Measurements from ENCODE around the gene CXADR. TPM values are rescaled to one million over a fixed set of nuclear protein-coding genes. Genes with fewer than 3 reads are reported as not detected.
A peak's percentile ranks its signal among the peaks of the same experiment; 100 is the strongest.

CXADR gene
- total RNA-seq, 4 donors from 2014 or later, result 39.9 to 75.4 (median 62.9) TPM

- Histone ChIP-seq H3K9me3 (no peaks in the 10 kb centered on the region), H3K4me3 (replicated peaks in 1 of 3) (no peak overlapping the region), H3K27me3 (no peaks in the 10 kb centered on the region), H3K27ac (no peak overlapping the region), H3K4me1 (no peaks in the 10 kb centered on the region), H3K36me3 (no peaks in the 10 kb centered on the region)
- no peak for DNase-seq
- intact Hi-C loops (cut with DNase I), result no loop called here
- WGBS, 2 donors, result 86% methylated on average over 9 of the region's 9 CpGs
- no peak for TF ChIP-seq CTCF (IDR thresholded peaks at IDR 0.05)
- TF ChIP-seq POLR2A (IDR thresholded peaks at IDR 0.05), result no peak
Observed at GRCh38 chr21:17570786-17571185, 57.9 kb downstream of the CXADR start.

DNA sequence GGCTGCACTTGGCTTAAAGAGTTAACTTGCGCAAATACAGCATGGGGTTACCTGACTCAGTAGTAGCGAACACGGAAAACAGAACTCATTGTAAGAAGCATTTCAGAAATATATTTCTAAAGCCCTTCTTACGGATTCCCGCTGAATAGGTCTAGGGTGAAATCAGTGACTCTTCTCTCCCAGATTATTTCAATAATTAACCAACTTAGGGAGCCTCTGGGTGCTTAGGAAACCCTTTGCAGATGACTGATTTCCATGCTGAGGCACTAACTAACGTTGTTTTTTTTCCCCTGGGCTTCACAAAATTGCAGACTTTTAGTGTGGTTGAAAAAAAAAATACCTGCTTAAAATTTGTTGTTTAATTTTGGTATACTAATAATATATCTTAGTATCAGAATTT, 59.6 kb downstream of the CXADR start:
- H3K4me1 ChIP-seq, result no peaks in the 10 kb centered on the region
- H3K27ac ChIP-seq, result no peak overlapping the region
- intact Hi-C loops (cut with DNase I), result no loop called here
- no peaks in the 10 kb centered on the region for H3K9me3 ChIP-seq
- H3K4me3 ChIP-seq (replicated peaks in 1 of 3), result no peak overlapping the region
- 78 to 83% methylated on average over 6 of the region's 6 CpGs for WGBS, 2 donors
- no peaks in the 10 kb centered on the region for H3K27me3 ChIP-seq
- TF ChIP-seq POLR2A (IDR thresholded peaks at IDR 0.05), result no peak
- no peak for TF ChIP-seq CTCF (IDR thresholded peaks at IDR 0.05)
- H3K36me3 ChIP-seq, result no peaks in the 10 kb centered on the region
- DNase-seq, result no peak

GRCh38 chr21:17575076-17575475, 62.2 kb downstream of the CXADR start:
- no peak for TF ChIP-seq CTCF (IDR thresholded peaks at IDR 0.05)
- TF ChIP-seq POLR2A (IDR thresholded peaks at IDR 0.05), result no peak
- Histone ChIP-seq H3K9me3 (no peaks in the 10 kb centered on the region), H3K36me3 (no peaks in the 10 kb centered on the region), H3K4me3 (replicated peaks in 1 of 3) (no peak overlapping the region), H3K27ac (no peak overlapping the region), H3K27me3 (no peaks in the 10 kb centered on the region), H3K4me1 (no peaks in the 10 kb centered on the region)
- 88 to 92% methylated on average over 5 of the region's 5 CpGs for WGBS, 2 donors
- DNase-seq, result no peak
- intact Hi-C loops (cut with DNase I), result no loop called here

DNA sequence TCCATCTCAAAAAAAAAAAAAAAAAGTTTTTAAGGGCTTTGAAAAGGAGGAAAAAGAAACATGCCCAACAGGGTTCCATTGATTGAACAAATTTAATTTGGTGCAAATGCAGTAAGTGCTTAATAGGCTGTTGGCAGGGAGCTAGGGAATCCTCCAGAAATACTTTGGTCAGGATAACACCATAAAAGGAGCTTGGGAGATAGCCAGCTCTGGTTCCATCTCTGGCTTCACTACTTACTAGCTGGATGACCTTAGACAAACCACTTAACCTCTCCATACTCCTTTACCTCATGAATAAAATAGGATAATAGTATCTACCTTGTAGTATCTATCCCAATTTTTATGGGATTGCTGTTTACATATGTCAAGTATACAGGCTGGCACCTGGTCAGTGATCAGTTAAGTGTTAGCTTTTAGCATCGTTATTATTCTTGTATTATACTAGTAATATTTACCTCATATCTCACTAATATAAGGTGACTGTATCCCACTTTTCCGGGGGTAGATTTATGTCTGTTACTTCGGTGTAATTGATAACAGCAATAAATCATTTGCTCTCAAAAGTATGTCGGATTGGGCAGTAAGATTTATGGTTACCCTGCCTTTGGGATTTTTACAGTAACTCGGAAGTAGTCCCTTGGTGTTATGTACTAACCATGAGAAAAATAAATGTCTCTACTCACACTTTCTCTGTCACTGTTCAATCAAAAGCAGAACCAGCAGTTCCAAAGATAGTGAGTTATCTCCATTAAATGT, 63.4 kb downstream of the CXADR start:
- DNase-seq, result peak; percentile 35 to 50
- Histone ChIP-seq H3K4me1 (no peaks in the 10 kb centered on the region), H3K27me3 (no peaks in the 10 kb centered on the region), H3K9me3 (no peaks in the 10 kb centered on the region), H3K27ac (peak overlapping the region in 2 of 3 donors; percentile 3 to 11), H3K36me3 (no peaks in the 10 kb centered on the region), H3K4me3 (replicated peaks in 1 of 3) (no peak overlapping the region)
- intact Hi-C loops (cut with DNase I), result no loop called here
- TF ChIP-seq CTCF (IDR thresholded peaks at IDR 0.05), result no peak
- no peak for TF ChIP-seq POLR2A (IDR thresholded peaks at IDR 0.05)
- WGBS, 2 donors, result 69 to 80% methylated on average over 5 of the region's 5 CpGs

- intact Hi-C loops (cut with DNase I), result no loop called here
- H3K36me3 ChIP-seq, result no peaks in the 10 kb centered on the region
- 84 to 93% methylated on average over 1 of the region's 1 CpG for WGBS, 2 donors
- no peaks in the 10 kb centered on the region for H3K9me3 ChIP-seq
- DNase-seq, result no peak
- no peak overlapping the region for H3K4me3 ChIP-seq (replicated peaks in 1 of 3)
- H3K27me3 ChIP-seq, result no peaks in the 10 kb centered on the region
- no peaks in the 10 kb centered on the region for H3K4me1 ChIP-seq
- TF ChIP-seq CTCF (IDR thresholded peaks at IDR 0.05) (no peak), POLR2A (IDR thresholded peaks at IDR 0.05) (no peak)
- H3K27ac ChIP-seq, result no peak overlapping the region
Observed at GRCh38 chr21:17577701-17578100, 64.9 kb downstream of the CXADR start.

Data from thyroid gland (tissue), 4 donors.